ENCODE data around the gene POSTN.

POSTN gene

GRCh38 chr13:37531049-37531448 is 67.5 kb downstream of the POSTN start:
- no peak overlapping the region for H3K4me3 ChIP-seq (replicated peaks; ENCODE audit: low read depth, low read length)
- no peak for TF ChIP-seq CTCF (IDR thresholded peaks at IDR 0.05; ENCODE audit: insufficient read depth, low read length, poor library complexity, severe bottlenecking)
- DNase-seq (ENCODE audit: extremely low read depth, insufficient read length), result no peak
- no peaks in the 10 kb centered on the region for H3K27me3 ChIP-seq (replicated peaks; ENCODE audit: control insufficient read depth, insufficient read depth, low read length)
- H3K36me3 ChIP-seq (ENCODE audit: control insufficient read depth, insufficient read depth, low read length), result no peaks in the 10 kb centered on the region

- no peak overlapping the region for H3K4me3 ChIP-seq (replicated peaks; ENCODE audit: low read depth, low read length)
- H3K27me3 ChIP-seq (replicated peaks; ENCODE audit: control insufficient read depth, insufficient read depth, low read length), result no peaks in the 10 kb centered on the region
- no peaks in the 10 kb centered on the region for H3K36me3 ChIP-seq (ENCODE audit: control insufficient read depth, insufficient read depth, low read length)
- no peak for DNase-seq (ENCODE audit: extremely low read depth, insufficient read length)
- no peak for TF ChIP-seq CTCF (IDR thresholded peaks at IDR 0.05; ENCODE audit: insufficient read depth, low read length, poor library complexity, severe bottlenecking)
These were observed 68.7 kb downstream of the POSTN start for GRCh38 chr13:37529751-37530385.

DNA sequence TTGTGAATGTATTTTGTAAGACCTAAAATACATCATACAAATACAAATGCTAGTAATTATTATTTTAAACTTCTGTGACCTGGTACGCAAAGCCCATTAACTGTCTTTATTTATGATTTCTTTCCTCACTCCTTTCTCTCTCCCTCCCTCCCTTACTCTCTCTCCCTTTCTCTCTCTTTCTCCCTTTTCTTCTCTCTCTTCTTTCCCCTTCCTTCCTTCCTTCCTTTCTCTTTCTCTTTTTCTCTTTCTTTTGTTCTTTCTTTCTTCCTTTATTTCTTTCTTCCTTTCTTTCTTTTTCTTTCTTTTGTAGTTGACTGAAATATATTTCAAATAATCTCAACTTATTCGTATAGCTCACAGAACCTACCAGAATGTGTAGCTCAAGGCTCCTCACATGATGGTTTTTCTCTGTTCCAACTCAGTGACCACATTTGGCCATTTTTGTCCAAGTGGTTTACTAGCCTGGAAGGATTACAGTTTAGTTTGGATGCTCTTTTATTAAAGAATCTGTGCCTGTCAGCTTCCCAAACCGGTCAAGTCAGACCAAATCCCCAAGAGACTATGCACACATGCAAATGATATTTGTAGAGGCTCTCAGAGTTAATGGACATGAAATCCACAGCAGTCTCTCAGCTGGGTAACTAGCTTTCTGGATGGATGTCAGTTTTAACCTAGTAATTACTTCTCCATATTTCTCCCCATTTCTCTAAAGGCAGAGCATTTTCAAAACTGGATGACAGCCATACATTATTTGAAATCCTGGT is 71.7 kb downstream of the POSTN start:
- DNase-seq (ENCODE audit: extremely low read depth, insufficient read length), result no peak
- Histone ChIP-seq H3K36me3 (ENCODE audit: control insufficient read depth, insufficient read depth, low read length) (no peaks in the 10 kb centered on the region), H3K4me3 (replicated peaks; ENCODE audit: low read depth, low read length) (no peak overlapping the region), H3K27me3 (replicated peaks; ENCODE audit: control insufficient read depth, insufficient read depth, low read length) (no peaks in the 10 kb centered on the region)
- no peak for TF ChIP-seq CTCF (IDR thresholded peaks at IDR 0.05; ENCODE audit: insufficient read depth, low read length, poor library complexity, severe bottlenecking)

- no peak for DNase-seq (ENCODE audit: extremely low read depth, insufficient read length)
- Histone ChIP-seq H3K27me3 (replicated peaks; ENCODE audit: control insufficient read depth, insufficient read depth, low read length) (no peaks in the 10 kb centered on the region), H3K36me3 (ENCODE audit: control insufficient read depth, insufficient read depth, low read length) (no peaks in the 10 kb centered on the region), H3K4me3 (replicated peaks; ENCODE audit: low read depth, low read length) (no peak overlapping the region)
- no peak for TF ChIP-seq CTCF (IDR thresholded peaks at IDR 0.05; ENCODE audit: insufficient read depth, low read length, poor library complexity, severe bottlenecking)
These were observed 83.3 kb downstream of the POSTN start for GRCh38 chr13:37515226-37515625.
